Stomach (tissue), 19 donors: ENCODE data around the gene CUL4A. TPM values are rescaled to one million over a fixed set of nuclear protein-coding genes. Genes with fewer than 3 reads are reported as not detected.
"Not testable (repeated sequence)": the region's sequence is repeated elsewhere in the genome, so short reads cannot be mapped to it uniquely, and the experiment has no call there.

Source experiments
- DNase-seq, 2 donors: peaks; one replicate each; pipeline versions ENCODE4 v3.0.0 to v3.0.0-alpha.2; 2013 to 2019
- H3K27ac ChIP-seq, 5 donors: fragments of 200-600 bp in 4 of 5; sonication (generic) in 4 of 5; one replicate each; pipeline ENCODE4 v1.5.1; 2013 to 2019; ENCODE audit warnings: mild to moderate bottlenecking in 1 of 5, moderate library complexity in 1 of 5
- H3K27me3 ChIP-seq, 3 donors: fragments of 200-600 bp; sonication (generic); one replicate each; pipeline ENCODE4 v1.5.1; 2017 to 2019; ENCODE audit warnings: mixed run types in 1 of 3
- H3K36me3 ChIP-seq, 4 donors: fragments of 200-600 bp; sonication (generic); 1 replicate in 3 of 4; 2 replicates in 1 of 4; pipeline ENCODE4 v1.5.1; 2016 to 2019
- H3K4me1 ChIP-seq, 4 donors: fragments of 200-600 bp; sonication (generic); one replicate each; pipeline ENCODE4 v1.5.1; 2016 to 2019
- H3K4me3 ChIP-seq, 4 donors: fragments of 200-600 bp; sonication (generic) in 3 of 4; one replicate each; pipeline ENCODE4 v1.5.1; 2016 to 2019; ENCODE audit warnings: mild to moderate bottlenecking in 1 of 4
- H3K9me3 ChIP-seq, 4 donors: fragments of 200-600 bp; sonication (generic); one replicate each; pipeline ENCODE4 v1.5.1; 2016 to 2019
- CTCF ChIP-seq, 7 experiments: fragments of 450-650 bp in 4 of 7; fragments of 200-600 bp in 3 of 7; sonication (generic) in 3 of 7; IDR thresholded peaks; one replicate each; pipeline ENCODE4 v1.5.1; 2016 to 2019; ENCODE audit warnings: antibody characterized with exemption in 7 of 7, control low read depth in 2 of 7, mild to moderate bottlenecking in 1 of 7
- EP300 ChIP-seq: sonication (generic); formaldehyde crosslinking; IDR thresholded peaks from one replicate; pipeline ENCODE4 v1.6.1; 2017; ENCODE audit warnings: antibody characterized with exemption
- POLR2A ChIP-seq, 4 donors: fragments of 450-650 bp; IDR thresholded peaks; one replicate each; pipeline ENCODE4 v1.6.1; 2016; ENCODE audit warnings: antibody characterized with exemption in 4 of 4, control low read depth in 2 of 4, mild to moderate bottlenecking in 1 of 4, moderate library complexity in 1 of 4
- POLR2AphosphoS5 ChIP-seq, 3 donors: sonication (generic); formaldehyde crosslinking; IDR thresholded peaks; one replicate each; pipeline ENCODE4 v1.6.1; 2016; ENCODE audit warnings: antibody characterized with exemption in 3 of 3
- WGBS, 5 donors: extraction: QIAGEN DNeasy Blood & Tissue Kit in 3 of 5; methylation state at CpG; one replicate each; pipeline versions ENCODE4 v1.1.5 to v1.1.7; 2013 to 2018; 5-methylcytosine and 5-hydroxymethylcytosine counted together
- intact Hi-C: fragments of 100-400 bp; cut with DNase I; formaldehyde crosslinking; loops from one replicate; pipeline ENCODE4 v1.15.1; 2023; ENCODE audit warnings: low total_unique reads
- long read RNA-seq, 10 donors: transcript quantifications; one replicate each; lab custom pipeline, GENCODE V29; 2026
- polyA plus RNA-seq, 3 donors: library from polyadenylated mRNA; stranded (reverse); fragments of 200-250 nt; gene quantifications; one replicate each; pipeline ENCODE4 v1.2.3, GENCODE V29; 2013
- total RNA-seq, 5 donors: library from RNA; depleted of rRNA; stranded (reverse); fragments of >200 nt; gene quantifications; one replicate each; pipeline versions ENCODE4 v1.1.0 to v1.2.3, GENCODE V29; 2014 to 2016
- donor health status: healthy with polysubstance abuse.
- donor health status: Bipolar disorder and iron deficiency.
- donor health status: healthy.

Gene CUL4A
- total RNA-seq (100 to 1,000 TPM; 107 to 153 (median 148) TPM), polyA plus RNA-seq (10 to 100 TPM; 24.4 to 31.0 (median 25.6) TPM)
- long read RNA-seq, donor 1, partial matches to known transcripts: 0 of 1 reads
- long read RNA-seq, donor 1, other reads (novel, unspliced or antisense): 0 of 1 reads
- long read RNA-seq, donor 2, transcript CUL4A-202 (20 exons, 2,364 nt): major isoform, 5 of 6 reads
- long read RNA-seq, donor 2, partial matches to known transcripts: 0 of 6 reads
- long read RNA-seq, donor 2, other reads (novel, unspliced or antisense): 0 of 6 reads
- long read RNA-seq, donor 3, transcript CUL4A-202 (20 exons, 2,364 nt): major isoform, 5 of 5 reads
- long read RNA-seq, donor 3, partial matches to known transcripts: 0 of 5 reads
- long read RNA-seq, donor 3, other reads (novel, unspliced or antisense): 0 of 5 reads
- long read RNA-seq, donor 4, partial matches to known transcripts: 0 of 1 reads
- long read RNA-seq, donor 4, other reads (novel, unspliced or antisense): 0 of 1 reads
- long read RNA-seq, donor 5, partial matches to known transcripts: 0 of 4 reads
- long read RNA-seq, donor 5, other reads (novel, unspliced or antisense): 0 of 4 reads
- long read RNA-seq, donor 6, transcript CUL4A-202 (20 exons, 2,364 nt): major isoform, 15 of 16 reads
- long read RNA-seq, donor 6, partial matches to known transcripts: 0 of 16 reads
- long read RNA-seq, donor 6, other reads (novel, unspliced or antisense): 0 of 16 reads
- long read RNA-seq, donor 7, transcript CUL4A-202 (20 exons, 2,364 nt): major isoform, 6 of 11 reads
- long read RNA-seq, donor 7, partial matches to known transcripts: 5 of 11 reads
- long read RNA-seq, donor 7, other reads (novel, unspliced or antisense): 0 of 11 reads
- long read RNA-seq, donor 8, transcript CUL4A-202 (20 exons, 2,364 nt): major isoform, 5 of 5 reads
- long read RNA-seq, donor 8, partial matches to known transcripts: 0 of 5 reads
- long read RNA-seq, donor 8, other reads (novel, unspliced or antisense): 0 of 5 reads
- long read RNA-seq, donor 9, partial matches to known transcripts: 0 of 4 reads
- long read RNA-seq, donor 9, other reads (novel, unspliced or antisense): 0 of 4 reads
- long read RNA-seq, donor 10, partial matches to known transcripts: 0 of 2 reads
- long read RNA-seq, donor 10, other reads (novel, unspliced or antisense): 0 of 2 reads

- intact Hi-C loops: no loop called here
- Histone ChIP-seq H3K36me3 (peaks cover 0 to 32% (median 17%) of the 10 kb centered on the region in 4 donors), H3K4me3 (peak within 1 kb of the TSS; percentile 89 to 98 (median 96)), H3K9me3 (no peaks in the 10 kb centered on the region), H3K27me3 (no peaks in the 10 kb centered on the region), H3K4me1 (peaks cover 48 to 81% (median 65%) of the 10 kb centered on the region in 4 donors), H3K27ac (peak within 1 kb of the TSS; percentile 97 to 100 (median 100))
- peak; percentile 83 to 93 for DNase-seq
- 0 to 1% (median 0%) methylated on average over 3 to 66 of the region's 66 CpGs for WGBS, 5 donors
- TF ChIP-seq CTCF (IDR thresholded peaks at IDR 0.05): no peak
- TF ChIP-seq POLR2AphosphoS5 (IDR thresholded peaks at IDR 0.05): no peak
- TF ChIP-seq EP300: no peak
- no peak for TF ChIP-seq POLR2A (IDR thresholded peaks at IDR 0.05)
These were observed at the start of gene CUL4A for GRCh38 chr13:113209336-113209758. Gene CUL4A (plus strand): TSS chr13:113209613. CDS start chr13:113209628, 15 bp downstream.

- H3K36me3 ChIP-seq: no peaks in the 10 kb centered on the region
- TF ChIP-seq CTCF (IDR thresholded peaks at IDR 0.05) (no peak), EP300 (no peak), POLR2AphosphoS5 (IDR thresholded peaks at IDR 0.05) (no peak), POLR2A (IDR thresholded peaks at IDR 0.05) (no peak)
- no peak overlapping the region for H3K27ac ChIP-seq
- peaks cover 0 to 50% (median 27%) of the 10 kb centered on the region in 3 donors for H3K27me3 ChIP-seq
- intact Hi-C loops: no loop called here
- no peak overlapping the region for H3K4me3 ChIP-seq
- no peaks in the 10 kb centered on the region for H3K9me3 ChIP-seq
- no peak for DNase-seq
- peaks cover 0 to 6% (median under 1%) of the 10 kb centered on the region in 4 donors for H3K4me1 ChIP-seq
- WGBS, 5 donors: 83 to 90% (median 87%) methylated on average over 17 to 20 of the region's 20 CpGs
These were observed 49.7 kb upstream of the CUL4A start for GRCh38 chr13:113159701-113160100.

- no peak overlapping the region for H3K4me3 ChIP-seq
- no peak overlapping the region for H3K27ac ChIP-seq
- intact Hi-C loops: no loop called here
- H3K9me3 ChIP-seq: no peaks in the 10 kb centered on the region
- DNase-seq: no peak
- H3K36me3 ChIP-seq: no peaks in the 10 kb centered on the region
- peaks cover 0 to 50% (median 27%) of the 10 kb centered on the region in 3 donors for H3K27me3 ChIP-seq
- peaks cover 0 to 4% (median 0%) of the 10 kb centered on the region in 4 donors for H3K4me1 ChIP-seq
- TF ChIP-seq POLR2A (IDR thresholded peaks at IDR 0.05) (no peak), POLR2AphosphoS5 (IDR thresholded peaks at IDR 0.05) (no peak), CTCF (IDR thresholded peaks at IDR 0.05) (no peak), EP300 (no peak)
- 68 to 81% (median 79%) methylated on average over 12 of the region's 12 CpGs for WGBS, 5 donors
These were observed 48.4 kb upstream of the CUL4A start for GRCh38 chr13:113160983-113161382.

- TF ChIP-seq POLR2A (IDR thresholded peaks at IDR 0.05) (no peak), POLR2AphosphoS5 (IDR thresholded peaks at IDR 0.05) (no peak), EP300 (no peak), CTCF (IDR thresholded peaks at IDR 0.05) (no peak)
- Histone ChIP-seq H3K4me1 (peaks cover 0 to 4% (median 0%) of the 10 kb centered on the region in 4 donors), H3K9me3 (no peaks in the 10 kb centered on the region), H3K36me3 (no peaks in the 10 kb centered on the region), H3K4me3 (no peak overlapping the region), H3K27ac (no peak overlapping the region), H3K27me3 (peaks cover 0 to 50% (median 27%) of the 10 kb centered on the region in 3 donors)
- intact Hi-C loops: no loop called here
- no peak for DNase-seq
- 39 to 57% (median 45%) methylated on average over 14 to 16 of the region's 16 CpGs for WGBS, 5 donors
These were observed 48.0 kb upstream of the CUL4A start for GRCh38 chr13:113161433-113161832.

GRCh38 chr13:113161975-113162374 is 47.4 kb upstream of the CUL4A start:
- intact Hi-C loops, H3K4me3 ChIP-seq, H3K36me3 ChIP-seq, DNase-seq, H3K4me1 ChIP-seq, H3K9me3 ChIP-seq, H3K27ac ChIP-seq: not testable (repeated sequence)
- WGBS, 5 donors: 0 to 36% (median 29%) methylated on average over 2 to 11 of the region's 13 CpGs
- H3K27me3 ChIP-seq: peaks cover 0 to 50% (median 27%) of the 10 kb centered on the region in 3 donors
